HUDEP-2 (cell line): ENCODE measurements around the gene PAX7.
A peak's percentile ranks its signal among the peaks of the same experiment; 100 is the strongest.

Source experiments
- DNase-seq, 76 experiments: peaks; one replicate each; lab custom pipeline; 2025; ENCODE audit not compliant: unreplicated experiment in 76 of 76; lab: John Stamatoyannopoulos, UW

Gene PAX7

GRCh38 chr1:18786149-18786548 is 155.5 kb downstream of the PAX7 start:
- DNase-seq = no peak

GRCh38 chr1:18787825-18788385 is 157.3 kb downstream of the PAX7 start:
- no peak for DNase-seq

GRCh38 chr1:18789246-18789645 is 158.6 kb downstream of the PAX7 start:
- DNase-seq = no peak

GRCh38 chr1:18792747-18793146 is 162.1 kb downstream of the PAX7 start:
- DNase-seq = no peak

GRCh38 chr1:18793164-18793563 is 162.5 kb downstream of the PAX7 start:
- no peak for DNase-seq

- DNase-seq = no peak
Observed at GRCh38 chr1:18794051-18794450, 163.4 kb downstream of the PAX7 start.

- DNase-seq = peak in 1 of 76 experiments; percentile 4
Observed at GRCh38 chr1:18794561-18794960, 163.9 kb downstream of the PAX7 start.

- DNase-seq = no peak
Observed at GRCh38 chr1:18795002-18795689, 164.5 kb downstream of the PAX7 start.

- DNase-seq = no peak
Observed at GRCh38 chr1:18796950-18797349, 166.3 kb downstream of the PAX7 start.
